Activated naive CD4-positive, alpha-beta T cell treated with anti-CD3 and anti-CD28 coated beads, Interleukin-2, amount 50 U/mL, for 72 hours (primary cell): Measurements from ENCODE around the gene SETD9. TPM values are rescaled to one million over a fixed set of nuclear protein-coding genes. Genes with fewer than 3 reads are reported as not detected.
A peak's percentile ranks its signal among the peaks of the same experiment; 100 is the strongest.

ENCODE experiments used
- ATAC-seq, 2 donors: fragments of 150-1000 bp; cut with Tn5 transposase; 2 replicates each; pipeline ENCODE4 v1.10.0; 2021; ENCODE audit warnings: mild to moderate bottlenecking in 2 of 2, moderate library complexity in 2 of 2
- DNase-seq, 2 donors: peaks; one replicate each; pipeline ENCODE4 v3.0.0; 2021 to 2022; ENCODE audit warnings: low spot score in 2 of 2
- H3K27ac Mint-ChIP-seq, 2 donors: one replicate each; pipeline ENCODE4 v1.8.0; 2022; ENCODE audit warnings: mild to moderate bottlenecking in 2 of 2, mixed read lengths in 2 of 2
- H3K36me3 Mint-ChIP-seq, 2 donors: one replicate each; pipeline ENCODE4 v1.8.0; 2022; ENCODE audit warnings: mixed read lengths in 2 of 2
- H3K9me3 Mint-ChIP-seq, 2 donors: one replicate each; pipeline ENCODE4 v1.8.0; 2022; ENCODE audit warnings: mixed read lengths in 2 of 2
- total RNA-seq, 2 donors: library from RNA; stranded (reverse); gene quantifications; one replicate each; pipeline ENCODE4 v1.2.3, GENCODE V29; 2022

SETD9 gene
- total RNA-seq, 2 donors from 2014 or later: 4.6 to 9.4 TPM

DNA sequence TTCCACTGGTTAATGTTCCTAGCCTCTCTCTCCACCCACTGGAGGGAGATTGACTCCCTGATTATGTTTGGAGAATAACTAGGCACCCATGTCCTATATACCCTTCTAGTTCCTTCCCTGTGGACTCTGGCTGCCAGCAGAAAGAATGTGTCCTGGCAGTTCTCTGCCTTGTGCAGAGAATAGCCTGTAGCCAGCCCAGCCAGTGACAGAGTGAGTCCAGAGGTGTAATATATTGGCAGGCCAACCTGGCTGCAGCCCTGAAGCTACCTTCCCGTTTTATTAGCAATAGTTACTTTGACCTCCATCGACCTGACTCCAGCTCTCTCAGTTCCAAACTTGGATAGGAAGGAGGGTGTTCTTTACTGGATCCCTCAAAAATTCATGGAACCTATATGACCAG is 8.1 kb downstream of the SETD9 start:
- ATAC-seq: peak in 1 of 2 donors; percentile 24

DNA sequence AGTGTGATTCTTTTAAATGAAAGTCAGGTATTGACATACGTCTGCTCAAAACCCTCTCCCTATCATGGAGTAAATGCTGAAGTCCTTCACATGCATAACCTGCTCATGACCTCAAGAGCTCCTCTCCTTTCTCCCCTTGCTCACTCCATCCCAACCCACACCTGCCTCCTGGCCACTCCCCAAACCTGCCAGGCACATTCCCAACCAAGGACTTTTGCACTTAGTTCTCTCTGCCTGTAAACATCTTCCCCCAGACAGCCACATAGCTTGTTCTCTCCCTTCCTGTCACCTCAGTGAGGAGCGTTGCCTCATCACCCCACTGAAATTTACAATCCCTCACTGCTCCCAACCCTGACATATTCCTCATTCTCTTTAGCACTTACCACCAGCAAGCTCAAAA is 8.7 kb downstream of the SETD9 start:
- Mint-ChIP-seq H3K9me3 (no peaks in the 10 kb centered on the region), H3K36me3 (peaks cover 0 to 5% of the 10 kb centered on the region in 2 donors), H3K27ac (no peak overlapping the region)
- DNase-seq: no peak
- no peak for ATAC-seq

More for the DNA sequence above, 8.1 kb downstream of the SETD9 start:
- no peaks in the 10 kb centered on the region for H3K9me3 Mint-ChIP-seq
- no peak overlapping the region for H3K27ac Mint-ChIP-seq
- H3K36me3 Mint-ChIP-seq: peaks cover 0 to 5% of the 10 kb centered on the region in 2 donors
- DNase-seq: no peak

DNA sequence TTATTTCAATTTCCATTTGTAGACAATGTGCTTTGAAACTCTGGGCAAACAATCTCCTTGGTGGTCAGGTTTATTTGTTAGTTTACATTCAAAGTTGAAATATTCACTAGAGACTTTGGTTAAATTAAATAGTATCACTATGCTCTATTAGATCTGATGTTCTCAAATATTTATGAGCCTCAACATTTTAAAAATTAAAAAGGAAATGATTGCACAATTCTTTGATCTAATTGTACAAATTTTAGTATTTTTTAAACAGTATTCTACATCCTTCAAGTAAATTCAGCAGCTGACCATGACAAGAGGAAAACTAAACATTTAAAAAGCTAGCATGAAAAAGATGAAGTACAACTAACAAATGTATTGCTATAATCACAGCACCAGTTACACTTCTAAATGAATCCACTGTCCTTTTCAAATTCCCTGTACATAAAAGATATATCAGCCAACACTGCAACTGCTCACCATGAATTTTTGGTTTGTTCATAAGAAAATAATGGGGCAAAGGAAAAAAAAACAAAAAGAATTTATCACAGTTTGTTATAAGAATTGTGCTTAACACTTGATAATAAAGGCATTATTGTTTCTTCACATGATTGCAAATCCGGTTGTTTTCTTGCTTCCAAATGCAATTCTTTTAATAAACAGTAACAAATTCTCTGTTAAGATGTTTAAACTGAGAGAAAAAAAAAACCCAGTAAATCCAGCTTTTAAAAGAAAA is 10.7 kb downstream of the SETD9 start:
- H3K9me3 Mint-ChIP-seq: no peaks in the 10 kb centered on the region
- H3K27ac Mint-ChIP-seq: no peak overlapping the region
- H3K36me3 Mint-ChIP-seq: peaks cover 5 to 8% of the 10 kb centered on the region in 2 donors
- DNase-seq: no peak
- ATAC-seq: no peak

DNA sequence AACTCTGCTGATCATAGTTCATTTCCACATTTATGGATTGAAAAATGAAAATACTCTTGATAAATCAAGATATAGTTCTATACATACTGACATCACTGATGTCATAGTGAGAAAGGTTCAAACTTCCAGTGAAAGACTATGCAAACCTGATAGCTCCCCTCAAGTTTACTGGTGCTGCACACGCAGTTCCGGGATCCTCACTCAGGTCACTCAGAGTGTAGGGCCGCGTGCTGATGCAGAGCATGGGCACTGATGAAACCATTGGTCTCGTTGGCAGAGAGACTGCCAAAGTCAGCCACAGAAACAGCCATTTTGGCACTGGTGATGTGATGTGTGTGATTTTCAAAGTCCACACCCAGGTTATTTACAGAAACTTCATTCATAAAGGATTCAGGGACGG is 13.5 kb downstream of the SETD9 start:
- ATAC-seq: no peak
- no peaks in the 10 kb centered on the region for H3K9me3 Mint-ChIP-seq
- peaks cover 5 to 8% of the 10 kb centered on the region in 2 donors for H3K36me3 Mint-ChIP-seq

DNA sequence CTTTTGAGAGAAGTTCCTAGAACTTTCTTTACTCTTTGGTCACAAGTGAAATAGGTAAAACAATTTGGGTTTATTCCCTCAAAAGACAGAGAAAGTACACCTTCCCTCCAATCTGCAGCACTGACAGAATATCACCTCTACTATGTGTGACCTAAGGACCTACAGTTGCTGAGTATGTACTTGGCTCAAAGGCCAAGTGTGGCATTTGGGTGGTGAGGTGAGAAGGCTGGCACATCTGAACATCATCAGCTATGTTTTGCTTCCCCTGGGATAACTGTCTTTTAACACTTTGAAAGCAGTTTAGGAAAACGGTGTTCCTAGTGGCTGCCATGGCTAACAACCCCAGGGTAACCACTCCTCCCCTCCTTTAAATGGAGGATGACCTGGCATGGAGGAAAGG is 24.9 kb downstream of the SETD9 start:
- Mint-ChIP-seq H3K36me3 (no peaks in the 10 kb centered on the region), H3K27ac (no peak overlapping the region), H3K9me3 (no peaks in the 10 kb centered on the region)
- DNase-seq (no peak), ATAC-seq (no peak)

More for the DNA sequence above, 13.5 kb downstream of the SETD9 start:
- DNase-seq: no peak
- no peak overlapping the region for H3K27ac Mint-ChIP-seq

DNA sequence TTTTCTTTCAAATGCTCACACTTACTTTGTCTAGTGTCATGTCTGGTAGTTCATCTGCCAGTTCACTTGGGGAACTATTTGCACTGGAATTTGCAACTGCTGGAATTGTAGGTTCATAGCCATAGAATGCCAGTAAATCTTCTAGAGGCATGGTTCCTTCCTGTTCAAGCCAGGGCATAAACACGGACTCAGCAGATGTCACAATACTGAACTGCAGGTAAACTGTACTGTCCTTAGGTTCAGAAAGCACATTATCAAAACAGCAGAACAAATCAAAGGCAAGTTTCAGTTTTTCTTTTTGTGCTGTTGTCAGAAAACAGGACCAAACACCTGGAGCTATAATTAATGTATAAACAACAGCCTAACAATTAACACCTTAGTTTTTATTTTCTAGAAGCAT is 29.5 kb downstream of the SETD9 start:
- Mint-ChIP-seq H3K9me3 (no peaks in the 10 kb centered on the region), H3K27ac (no peak overlapping the region), H3K36me3 (peaks cover 0 to 17% of the 10 kb centered on the region in 2 donors)
- DNase-seq (no peak), ATAC-seq (no peak)

DNA sequence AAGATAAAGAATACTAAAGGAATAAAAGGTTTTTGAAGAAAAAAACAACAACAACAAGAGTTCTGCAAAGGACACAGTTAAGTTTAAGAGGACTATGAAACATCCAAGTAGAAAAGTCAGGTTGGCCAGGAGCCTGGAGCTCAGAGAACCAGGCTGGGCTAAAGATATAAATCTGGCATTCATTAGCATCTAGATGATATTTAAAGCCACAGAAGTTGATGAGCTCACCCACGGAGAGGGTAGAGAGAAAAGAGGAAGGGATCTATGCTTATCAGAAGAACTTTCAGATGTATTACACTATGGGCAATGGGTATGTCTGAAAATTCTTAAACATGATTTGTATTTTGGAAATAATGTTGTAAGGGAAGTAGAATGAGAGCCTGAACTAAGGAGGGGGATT is 32.6 kb downstream of the SETD9 start:
- no peaks in the 10 kb centered on the region for H3K9me3 Mint-ChIP-seq
- ATAC-seq: no peak

DNA sequence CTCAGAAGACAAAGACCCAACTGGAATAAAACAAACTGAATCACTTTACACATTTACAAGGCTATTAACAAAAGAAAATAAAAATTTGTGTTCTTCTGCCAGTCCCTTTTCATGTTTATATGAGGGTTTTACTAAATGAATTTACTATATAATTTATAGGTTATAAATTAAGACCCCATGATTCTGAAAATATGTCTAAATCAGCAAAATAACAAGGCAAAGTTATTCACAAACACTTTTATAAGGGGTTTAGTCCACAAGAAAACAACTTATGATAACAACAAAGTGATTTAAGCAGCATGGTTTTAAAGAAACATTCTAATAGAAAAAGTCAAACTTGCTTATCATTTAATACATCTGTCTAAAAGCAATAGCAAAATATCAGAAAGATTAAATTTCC is 37.7 kb downstream of the SETD9 start:
- peaks cover 8 to 19% of the 10 kb centered on the region in 2 donors for H3K36me3 Mint-ChIP-seq
- no peak overlapping the region for H3K27ac Mint-ChIP-seq
- ATAC-seq (no peak), DNase-seq (no peak)
- no peaks in the 10 kb centered on the region for H3K9me3 Mint-ChIP-seq

More for the DNA sequence above, 32.6 kb downstream of the SETD9 start:
- no peak for DNase-seq
- Mint-ChIP-seq H3K36me3 (peaks cover 0 to 17% of the 10 kb centered on the region in 2 donors), H3K27ac (no peak overlapping the region)

DNA sequence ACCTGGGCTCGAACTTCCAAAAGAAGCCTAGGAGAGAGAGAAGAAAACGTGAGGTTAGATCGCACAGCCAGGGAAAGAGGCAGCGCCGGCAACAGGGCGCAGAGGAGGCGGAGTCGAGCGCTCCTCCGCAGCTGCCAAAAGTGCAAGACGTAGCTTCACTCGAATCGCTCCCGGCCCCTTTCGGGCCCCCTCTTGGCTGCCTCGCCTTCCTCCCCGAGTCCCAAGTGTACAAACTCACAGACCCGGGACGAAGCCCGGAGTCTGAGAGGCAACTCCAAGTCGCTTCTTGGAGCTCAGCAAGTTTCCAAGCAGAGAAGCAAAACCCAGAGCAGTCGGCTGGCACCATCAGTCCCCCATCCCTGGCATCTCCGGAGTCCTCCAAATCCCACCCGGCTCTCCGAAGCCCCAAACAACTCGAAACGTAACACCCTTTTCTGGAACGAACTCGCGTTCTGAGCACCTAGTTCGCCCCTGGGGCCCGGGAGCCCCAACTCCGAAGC is 41.3 kb downstream of the SETD9 start:
- Mint-ChIP-seq H3K27ac (peak overlapping the region; percentile 84 to 87), H3K9me3 (no peaks in the 10 kb centered on the region), H3K36me3 (peaks cover 8 to 14% of the 10 kb centered on the region in 2 donors)
- ATAC-seq: peak; percentile 26 to 31
- peak in 1 of 2 donors; percentile 57 for DNase-seq

DNA sequence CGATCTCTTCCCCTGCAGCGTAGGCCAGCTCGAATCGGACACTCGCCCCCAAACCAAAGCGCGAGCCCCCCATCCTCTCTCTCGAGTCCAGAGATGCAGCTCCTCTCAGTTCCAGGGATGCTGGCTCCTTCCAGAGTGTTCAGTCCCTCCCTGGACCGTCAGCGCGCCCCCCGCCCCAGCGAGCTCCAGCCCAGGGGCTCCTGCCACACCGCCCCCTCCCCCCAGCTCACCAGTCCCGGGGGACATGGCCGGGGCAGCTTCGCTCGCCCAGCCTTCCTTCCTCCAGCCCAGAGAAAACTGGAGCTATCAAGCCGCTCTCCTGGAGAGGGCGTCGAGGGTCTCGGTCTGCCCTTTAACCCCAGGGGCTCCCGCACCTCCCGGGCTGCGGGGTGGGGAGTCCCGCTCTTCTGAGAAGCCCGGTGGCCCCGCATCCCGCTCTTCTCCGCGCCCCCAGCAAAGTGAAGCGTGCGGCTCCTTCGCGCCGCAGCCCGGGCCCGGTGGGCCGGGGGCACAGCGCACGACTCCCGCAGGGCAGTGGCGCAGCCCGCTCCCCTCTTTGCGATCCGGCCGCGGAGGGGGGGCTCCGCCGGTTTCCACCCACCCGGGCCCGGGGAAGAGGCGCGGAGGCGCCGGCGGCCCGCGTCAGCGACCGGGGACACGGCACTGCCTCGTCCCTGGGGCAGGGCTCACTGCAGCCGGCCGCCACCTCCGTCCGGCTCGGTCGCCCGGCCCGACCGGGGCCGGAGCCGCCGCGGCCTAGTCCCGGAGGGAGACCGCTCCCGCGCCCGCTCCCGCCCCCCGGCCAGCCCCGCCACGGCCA is 41.9 kb downstream of the SETD9 start:
- Mint-ChIP-seq H3K27ac (peak overlapping the region; percentile 84 to 87), H3K9me3 (no peaks in the 10 kb centered on the region), H3K36me3 (peaks cover 8 to 14% of the 10 kb centered on the region in 2 donors)
- ATAC-seq (peak; percentile 47 to 48), DNase-seq (peak; percentile 28 to 56)

DNA sequence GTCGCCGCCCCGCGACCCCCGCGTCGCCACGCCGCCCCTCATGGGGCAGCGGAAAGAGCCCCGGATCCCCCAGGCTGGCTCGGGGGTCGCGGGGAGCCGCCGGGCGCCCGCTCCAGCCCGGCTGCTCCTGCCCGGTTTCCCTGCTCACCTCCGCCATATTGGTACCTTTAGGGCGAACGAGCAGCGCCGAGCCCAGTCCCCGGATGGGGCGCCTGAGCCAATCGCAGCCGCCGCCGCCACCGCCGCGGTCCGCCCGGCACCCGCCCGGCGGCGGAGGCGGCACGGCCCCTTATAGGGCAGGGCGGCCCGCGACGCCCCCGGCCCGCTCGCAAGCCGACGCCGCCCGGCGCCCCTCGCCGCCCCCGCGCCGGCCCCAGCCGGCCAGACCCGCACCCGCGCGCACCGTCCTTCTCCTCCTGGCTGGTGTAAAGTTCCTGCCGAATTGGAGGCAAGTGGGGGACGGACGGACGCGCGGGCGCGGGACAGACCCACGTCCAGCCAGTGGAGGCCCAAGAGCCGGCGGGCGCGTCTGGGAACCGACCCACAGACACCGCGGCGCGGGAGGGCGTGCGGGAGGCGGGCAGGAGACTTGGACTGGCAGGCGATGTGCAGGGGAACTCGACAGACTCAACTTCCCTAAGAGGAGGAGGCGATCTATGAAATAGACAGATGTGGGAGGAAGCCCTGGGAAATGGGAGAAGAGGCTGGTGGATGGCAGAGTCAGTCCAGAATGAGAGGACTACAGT is 42.7 kb downstream of the SETD9 start, which contains the start of gene MIER3:
Gene MIER3 (minus strand): TSS at position 178 of the 746 bp plus-strand sequence. CDS start 21 bp downstream, at position 157.
- no peaks in the 10 kb centered on the region for H3K9me3 Mint-ChIP-seq
- peaks cover 8 to 14% of the 10 kb centered on the region in 2 donors for H3K36me3 Mint-ChIP-seq
- peak within 1 kb of the TSS; percentile 84 to 87 for H3K27ac Mint-ChIP-seq
- ATAC-seq: peak; percentile 98 to 99
- peak; percentile 79 to 83 for DNase-seq

DNA sequence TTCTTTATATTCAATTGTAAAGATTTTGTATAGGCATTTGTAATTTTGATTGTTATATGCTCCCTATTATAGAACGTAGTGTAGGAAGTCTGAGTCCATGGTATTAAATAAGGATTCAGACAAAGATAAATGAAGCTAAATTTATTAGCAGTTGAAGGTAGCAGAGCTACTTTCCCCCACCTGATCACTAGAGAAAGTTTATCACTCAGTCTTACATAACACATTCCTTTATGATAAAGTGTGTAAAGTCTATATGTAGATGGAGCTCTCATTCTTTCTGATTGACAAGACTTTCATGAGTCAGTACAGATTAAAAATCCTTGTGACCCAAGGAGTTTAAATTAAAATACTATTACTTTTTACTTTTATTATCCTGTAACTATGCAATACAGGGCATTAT is 44.9 kb downstream of the SETD9 start:
- peaks cover 8 to 14% of the 10 kb centered on the region in 2 donors for H3K36me3 Mint-ChIP-seq
- H3K27ac Mint-ChIP-seq: no peak overlapping the region
- no peaks in the 10 kb centered on the region for H3K9me3 Mint-ChIP-seq
- ATAC-seq (no peak), DNase-seq (no peak)

DNA sequence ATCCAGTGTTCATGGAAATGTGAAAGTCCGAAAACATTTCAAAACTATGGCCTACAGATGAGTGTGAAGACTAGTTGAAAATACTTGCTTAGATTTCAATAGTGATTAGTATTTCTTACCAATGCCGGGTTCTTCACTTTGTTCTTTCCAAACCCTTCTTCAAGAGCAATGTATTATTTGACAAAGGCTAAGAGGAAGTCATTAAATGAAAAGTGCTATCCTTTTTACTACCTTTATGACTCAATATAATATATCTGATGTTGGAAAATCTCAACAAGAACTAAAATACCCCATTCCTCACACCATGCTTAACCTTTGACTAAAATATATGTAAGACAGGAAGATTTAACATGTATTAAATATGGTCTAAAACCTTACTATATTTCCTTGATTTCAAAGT is 49.2 kb downstream of the SETD9 start:
- no peak for ATAC-seq
- DNase-seq: no peak
- Mint-ChIP-seq H3K27ac (no peak overlapping the region), H3K36me3 (no peaks in the 10 kb centered on the region), H3K9me3 (no peaks in the 10 kb centered on the region)

DNA sequence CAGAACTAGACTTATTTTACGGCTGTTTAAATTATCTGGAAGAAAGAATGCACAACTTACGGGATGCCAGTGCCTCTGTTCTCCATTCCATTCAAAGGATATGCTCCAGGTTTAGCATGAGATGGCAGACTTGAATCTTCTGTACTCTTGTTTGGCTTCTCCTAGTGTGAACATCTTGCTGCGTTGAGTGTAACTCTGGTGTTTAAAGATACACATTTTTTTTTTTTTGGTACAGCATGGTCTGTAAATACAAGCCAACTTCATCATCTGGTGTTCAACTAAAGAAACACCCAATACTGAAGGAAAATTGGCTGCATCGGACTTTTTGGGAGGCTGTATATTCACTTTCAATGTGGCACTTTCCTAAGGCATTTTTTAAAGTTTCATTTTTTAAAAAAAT is 49.9 kb downstream of the SETD9 start:
- no peaks in the 10 kb centered on the region for H3K36me3 Mint-ChIP-seq
- no peaks in the 10 kb centered on the region for H3K9me3 Mint-ChIP-seq
- ATAC-seq (no peak), DNase-seq (no peak)
- H3K27ac Mint-ChIP-seq: no peak overlapping the region

DNA sequence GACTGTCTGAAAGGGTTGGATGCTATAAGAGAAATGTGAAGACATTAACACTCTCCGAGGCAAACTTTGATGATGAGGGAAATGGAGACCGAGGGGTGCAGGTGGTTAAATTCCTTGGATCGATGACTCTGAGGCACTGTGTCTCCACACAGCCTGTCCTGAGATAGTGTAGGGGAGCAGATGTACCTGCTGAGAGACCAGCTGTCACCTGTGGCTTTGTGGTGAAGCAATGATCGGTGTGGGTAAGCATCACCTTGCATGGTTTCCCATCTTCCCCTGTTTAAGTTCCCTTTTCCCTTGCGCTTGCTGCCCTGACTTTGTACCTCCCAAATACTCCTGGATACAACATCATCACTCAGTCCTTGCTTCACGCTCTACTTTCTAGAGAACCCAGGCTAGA is 52.4 kb downstream of the SETD9 start:
- H3K36me3 Mint-ChIP-seq: no peaks in the 10 kb centered on the region
- no peak for DNase-seq

DNA sequence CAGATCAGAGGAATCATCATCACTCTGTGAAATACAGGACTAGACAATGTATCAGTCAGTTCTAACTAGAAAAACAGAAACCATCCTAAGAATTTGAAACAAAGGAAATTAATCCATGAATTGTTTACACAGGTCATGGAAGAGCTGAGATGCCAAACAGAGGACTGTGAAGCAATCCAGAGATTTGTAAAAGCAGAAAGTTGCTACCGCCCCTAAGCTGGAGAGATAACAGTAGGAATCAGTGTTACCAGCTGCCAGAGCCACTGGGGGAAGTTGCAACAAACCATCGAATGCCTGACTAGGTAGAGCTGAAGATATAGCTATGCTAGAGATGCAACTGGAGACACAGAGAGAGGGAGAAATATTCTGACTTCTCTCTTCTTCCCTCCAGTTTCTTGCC is 52.9 kb downstream of the SETD9 start:
- no peaks in the 10 kb centered on the region for H3K36me3 Mint-ChIP-seq
- no peaks in the 10 kb centered on the region for H3K9me3 Mint-ChIP-seq
- no peak overlapping the region for H3K27ac Mint-ChIP-seq
- DNase-seq (no peak), ATAC-seq (no peak)

More for the DNA sequence above, 52.4 kb downstream of the SETD9 start:
- no peak for ATAC-seq
- no peaks in the 10 kb centered on the region for H3K9me3 Mint-ChIP-seq
- no peak overlapping the region for H3K27ac Mint-ChIP-seq

DNA sequence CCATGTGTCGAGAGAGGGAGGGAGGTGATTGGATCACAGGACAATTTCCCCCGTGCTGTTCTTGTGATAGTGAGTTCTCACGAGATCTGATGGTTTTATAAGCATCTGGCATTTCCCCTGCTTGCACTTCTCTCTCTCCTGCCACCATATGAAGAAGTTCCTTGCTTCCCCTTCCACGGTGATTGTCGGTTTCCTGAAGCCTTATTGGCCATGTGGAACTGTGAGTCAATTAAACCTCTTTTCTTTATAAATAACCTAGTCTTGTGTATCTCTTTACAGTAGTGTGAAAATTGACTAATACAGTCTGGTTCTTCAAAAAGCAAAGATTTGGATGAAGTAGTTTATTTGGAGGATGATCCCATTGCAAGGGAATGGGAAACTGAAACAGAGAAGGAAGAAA is 53.9 kb downstream of the SETD9 start:
- Mint-ChIP-seq H3K9me3 (no peaks in the 10 kb centered on the region), H3K27ac (no peak overlapping the region), H3K36me3 (no peaks in the 10 kb centered on the region)
- DNase-seq (no peak), ATAC-seq (no peak)
